COLO668 (cell line): ENCODE measurements around the gene CDC42EP5.
A peak's percentile ranks its signal among the peaks of the same experiment; 100 is the strongest.
"Not testable (repeated sequence)": the region's sequence is repeated elsewhere in the genome, so short reads cannot be mapped to it uniquely, and the experiment has no call there.

ENCODE experiments used
- DNase-seq: peaks from one replicate; lab custom pipeline; 2025; ENCODE audit not compliant: unreplicated experiment; lab: John Stamatoyannopoulos, UW

The CDC42EP5 gene

GRCh38 chr19:54449701-54450069 lies 23.4 kb downstream of the CDC42EP5 start:
- DNase-seq, result peak; percentile 32

- peak; percentile 95 for DNase-seq
These were observed 24.1 kb downstream of the CDC42EP5 start, which contains the start of gene LENG8 for GRCh38 chr19:54448774-54449700. Gene LENG8 (plus strand): TSS chr19:54449199. CDS start chr19:54451345, 2,146 bp downstream.

- DNase-seq, result peak; percentile 60
These were observed 24.9 kb downstream of the CDC42EP5 start for GRCh38 chr19:54448040-54448773.

- not testable (repeated sequence) for DNase-seq
These were observed 26.7 kb downstream of the CDC42EP5 start for GRCh38 chr19:54446349-54446748.

GRCh38 chr19:54444737-54445136 lies 28.4 kb downstream of the CDC42EP5 start:
- DNase-seq, result no peak

- DNase-seq, result no peak
These were observed 32.5 kb downstream of the CDC42EP5 start for GRCh38 chr19:54440641-54441040.

GRCh38 chr19:54439174-54439851 lies 33.8 kb downstream of the CDC42EP5 start:
- peak; percentile 12 for DNase-seq

GRCh38 chr19:54436628-54437252 lies 36.4 kb downstream of the CDC42EP5 start:
- no peak for DNase-seq

- DNase-seq, result no peak
These were observed 37.0 kb downstream of the CDC42EP5 start for GRCh38 chr19:54436031-54436523.

GRCh38 chr19:54435551-54436016 lies 37.5 kb downstream of the CDC42EP5 start:
- no peak for DNase-seq

GRCh38 chr19:54434873-54435214 lies 38.3 kb downstream of the CDC42EP5 start:
- DNase-seq, result peak; percentile 67

GRCh38 chr19:54434112-54434872 lies 38.8 kb downstream of the CDC42EP5 start:
- peak; percentile 73 for DNase-seq

- DNase-seq, result no peak
These were observed 39.4 kb downstream of the CDC42EP5 start for GRCh38 chr19:54433697-54434096.

- no peak for DNase-seq
These were observed 40.9 kb downstream of the CDC42EP5 start for GRCh38 chr19:54432144-54432738.

GRCh38 chr19:54431255-54431838 lies 41.7 kb downstream of the CDC42EP5 start:
- DNase-seq, result peak; percentile 9

GRCh38 chr19:54430306-54431254 lies 42.5 kb downstream of the CDC42EP5 start:
- DNase-seq, result no peak

GRCh38 chr19:54429545-54430227 lies 43.4 kb downstream of the CDC42EP5 start:
- no peak for DNase-seq

- DNase-seq, result no peak
These were observed 44.0 kb downstream of the CDC42EP5 start for GRCh38 chr19:54429176-54429495.
